ENCODE results near the gene AKR1C4. TPM values are rescaled to one million over a fixed set of nuclear protein-coding genes. Genes with fewer than 3 reads are reported as not detected.

Gene AKR1C4
- polyA plus RNA-seq, 2 donors = not detected

DNA sequence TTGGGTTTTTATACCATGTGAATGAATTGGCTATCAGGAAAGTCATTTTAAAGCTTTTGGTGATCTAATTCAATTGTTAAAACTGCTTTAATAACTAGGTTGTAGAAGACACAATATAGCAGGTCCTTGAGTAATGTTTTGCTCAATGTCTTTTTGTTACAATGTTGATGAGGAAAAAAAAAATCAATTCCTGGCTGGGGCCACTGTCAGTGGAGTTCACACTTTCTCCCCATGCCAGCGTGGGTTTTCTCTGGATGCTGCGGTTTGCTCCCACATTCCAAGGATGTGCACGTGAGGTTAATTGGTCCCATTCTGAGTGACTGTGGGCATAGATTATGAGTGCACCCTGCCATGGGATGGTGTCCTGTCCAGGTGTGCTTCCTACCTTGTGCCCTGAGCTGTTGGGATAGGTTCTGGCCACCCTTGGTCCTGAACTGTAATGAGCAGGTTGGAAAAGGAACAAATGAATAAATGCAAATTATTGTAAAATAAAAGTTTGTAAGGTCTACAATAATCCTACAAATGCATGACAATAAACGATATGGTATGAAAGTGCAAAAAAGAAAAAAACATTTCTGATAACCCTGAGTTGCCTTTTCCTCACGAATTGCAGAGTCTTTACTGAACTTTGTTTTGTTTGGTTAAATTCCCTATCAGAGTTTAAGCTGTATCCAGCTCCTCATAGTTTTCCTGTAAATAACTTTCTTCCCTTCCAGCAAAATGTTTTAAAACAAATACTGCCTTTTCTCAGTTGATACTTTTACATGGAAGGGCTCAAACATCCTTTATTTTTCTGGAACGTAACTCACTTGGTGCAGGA lies 62.7 kb downstream of the AKR1C4 start:
- Histone ChIP-seq H3K4me3 (ENCODE audit: low read depth in 1 of 2, low read length in 2 of 2) (no peak overlapping the region), H3K9me3 (ENCODE audit: control insufficient read depth in 2 of 2, insufficient read depth in 1 of 2, low read depth in 1 of 2, low read length in 1 of 2) (no peaks in the 10 kb centered on the region), H3K27me3 (ENCODE audit: control insufficient read depth in 1 of 2, insufficient read depth in 2 of 2, low read length in 2 of 2) (no peaks in the 10 kb centered on the region), H3K36me3 (ENCODE audit: control insufficient read depth in 2 of 2, insufficient read depth in 2 of 2, low read length in 1 of 2) (no peaks in the 10 kb centered on the region), H3K4me1 (ENCODE audit: control insufficient read depth in 2 of 2, insufficient read depth in 2 of 2, low read length in 1 of 2) (peaks cover 0 to 2% of the 10 kb centered on the region in 2 donors), H3K27ac (ENCODE audit: low read depth in 2 of 2, low read length in 1 of 2) (no peak overlapping the region)
- 77 to 86% methylated on average over 6 of the region's 6 CpGs for WGBS, 2 donors

DNA sequence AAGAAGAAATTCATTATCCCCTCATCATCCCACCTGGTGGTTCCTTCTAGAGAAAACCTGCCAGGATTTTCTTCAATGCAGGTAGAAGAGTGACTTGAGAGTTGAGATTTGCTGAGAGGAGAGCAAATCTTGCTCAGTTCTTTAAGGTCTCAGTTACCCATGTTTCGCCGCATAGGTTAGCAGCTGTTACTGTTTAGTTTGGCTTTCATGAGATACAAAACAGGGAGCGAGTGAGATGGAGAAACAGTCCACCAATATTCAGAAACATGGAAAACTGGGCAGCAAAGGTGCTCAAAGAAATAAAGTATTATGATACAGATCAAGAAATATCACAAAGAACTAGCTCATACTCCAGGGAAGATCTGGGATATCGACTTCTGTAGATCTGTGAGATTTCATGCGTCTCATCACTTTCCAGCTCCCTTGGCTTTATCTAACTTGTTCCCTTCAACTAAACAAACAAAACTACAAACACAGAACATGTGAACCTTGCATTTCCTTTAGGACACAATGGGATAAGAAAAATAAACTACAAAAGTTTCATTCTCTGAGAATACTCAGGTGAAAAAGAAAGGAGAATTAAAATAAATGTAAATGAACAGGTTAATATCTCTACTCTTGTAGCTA lies 63.4 kb downstream of the AKR1C4 start:
- peaks cover 0 to 2% of the 10 kb centered on the region in 2 donors for H3K4me1 ChIP-seq (ENCODE audit: control insufficient read depth in 2 of 2, insufficient read depth in 2 of 2, low read length in 1 of 2)
- no peaks in the 10 kb centered on the region for H3K9me3 ChIP-seq (ENCODE audit: control insufficient read depth in 2 of 2, insufficient read depth in 1 of 2, low read depth in 1 of 2, low read length in 1 of 2)
- H3K27me3 ChIP-seq (ENCODE audit: control insufficient read depth in 1 of 2, insufficient read depth in 2 of 2, low read length in 2 of 2) = no peaks in the 10 kb centered on the region
- no peaks in the 10 kb centered on the region for H3K36me3 ChIP-seq (ENCODE audit: control insufficient read depth in 2 of 2, insufficient read depth in 2 of 2, low read length in 1 of 2)
- 78 to 88% methylated on average over 5 of the region's 5 CpGs for WGBS, 2 donors
- no peak overlapping the region for H3K4me3 ChIP-seq (ENCODE audit: low read depth in 1 of 2, low read length in 2 of 2)
- no peak overlapping the region for H3K27ac ChIP-seq (ENCODE audit: low read depth in 2 of 2, low read length in 1 of 2)

DNA sequence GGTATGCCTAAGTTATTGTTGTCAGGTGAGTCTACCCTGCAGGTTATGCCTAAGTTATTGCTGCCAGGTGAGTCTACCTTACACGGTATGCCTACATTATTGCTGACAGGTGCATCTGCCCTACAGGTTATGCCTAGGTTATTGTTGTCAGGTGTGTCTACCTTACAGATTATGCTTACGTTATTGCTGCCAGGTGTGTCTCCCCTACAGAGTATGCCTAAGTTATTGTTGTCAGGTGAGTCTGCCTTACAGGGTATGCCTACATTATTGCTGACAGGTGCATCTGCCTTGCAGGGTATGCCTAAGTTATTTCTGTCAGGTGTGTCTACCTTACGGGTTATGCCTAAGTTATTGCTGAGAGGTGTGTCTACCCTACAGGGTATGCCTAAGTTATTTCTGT lies 64.2 kb downstream of the AKR1C4 start:
- Histone ChIP-seq H3K27me3 (ENCODE audit: control insufficient read depth in 1 of 2, insufficient read depth in 2 of 2, low read length in 2 of 2) (no peaks in the 10 kb centered on the region), H3K9me3 (ENCODE audit: control insufficient read depth in 2 of 2, insufficient read depth in 1 of 2, low read depth in 1 of 2, low read length in 1 of 2) (no peaks in the 10 kb centered on the region), H3K4me3 (ENCODE audit: low read depth in 1 of 2, low read length in 2 of 2) (no peak overlapping the region), H3K36me3 (ENCODE audit: control insufficient read depth in 2 of 2, insufficient read depth in 2 of 2, low read length in 1 of 2) (no peaks in the 10 kb centered on the region), H3K4me1 (ENCODE audit: control insufficient read depth in 2 of 2, insufficient read depth in 2 of 2, low read length in 1 of 2) (peaks cover 0 to 2% of the 10 kb centered on the region in 2 donors), H3K27ac (ENCODE audit: low read depth in 2 of 2, low read length in 1 of 2) (no peak overlapping the region)
- WGBS, 2 donors = 66 to 68% methylated on average over 3 of the region's 3 CpGs

DNA sequence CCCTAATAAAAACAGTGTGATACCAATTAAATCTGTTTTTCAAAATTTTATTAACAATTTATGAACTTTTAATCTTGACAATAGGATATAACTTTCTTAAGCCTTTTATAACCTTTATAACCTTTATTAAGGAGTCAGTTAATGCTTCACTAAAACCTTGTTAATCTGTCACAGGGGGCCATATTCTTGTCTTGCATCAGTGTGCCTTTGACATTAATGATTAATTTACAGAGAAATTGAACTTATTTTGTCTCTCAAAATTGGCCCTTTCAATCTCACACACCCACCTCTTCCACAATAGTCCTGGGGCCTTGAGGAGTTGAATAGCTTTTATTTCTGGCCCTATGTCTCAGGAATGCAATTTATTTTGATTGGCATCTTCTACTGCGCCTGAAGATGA lies 68.5 kb downstream of the AKR1C4 start:
- Histone ChIP-seq H3K36me3 (ENCODE audit: control insufficient read depth in 2 of 2, insufficient read depth in 2 of 2, low read length in 1 of 2) (no peaks in the 10 kb centered on the region), H3K4me3 (ENCODE audit: low read depth in 1 of 2, low read length in 2 of 2) (no peak overlapping the region), H3K4me1 (ENCODE audit: control insufficient read depth in 2 of 2, insufficient read depth in 2 of 2, low read length in 1 of 2) (peaks cover 0 to 2% of the 10 kb centered on the region in 2 donors), H3K27ac (ENCODE audit: low read depth in 2 of 2, low read length in 1 of 2) (no peak overlapping the region), H3K27me3 (ENCODE audit: control insufficient read depth in 1 of 2, insufficient read depth in 2 of 2, low read length in 2 of 2) (no peaks in the 10 kb centered on the region), H3K9me3 (ENCODE audit: control insufficient read depth in 2 of 2, insufficient read depth in 1 of 2, low read depth in 1 of 2, low read length in 1 of 2) (no peaks in the 10 kb centered on the region)
- 78 to 83% methylated on average over 1 of the region's 1 CpG for WGBS, 2 donors

DNA sequence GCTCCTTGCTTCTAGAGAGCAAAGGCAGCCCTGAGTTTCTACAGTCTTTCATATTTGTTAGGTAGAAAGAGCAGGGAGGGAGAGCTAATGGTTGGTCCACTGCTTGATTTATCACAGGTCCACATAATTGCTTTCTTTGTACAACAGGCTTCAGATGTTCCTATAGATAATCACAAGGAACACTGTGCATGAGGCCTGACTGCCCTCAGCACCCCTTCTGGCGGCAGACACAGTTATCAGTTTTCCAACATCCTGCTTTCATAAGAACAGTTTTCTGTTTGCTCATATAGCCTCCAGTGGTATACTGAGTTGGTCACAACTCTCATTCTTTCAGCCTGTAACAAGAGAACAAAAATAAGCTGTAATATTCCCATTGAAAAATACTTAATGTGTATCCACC lies 69.7 kb downstream of the AKR1C4 start:
- no peak overlapping the region for H3K27ac ChIP-seq (ENCODE audit: low read depth in 2 of 2, low read length in 1 of 2)
- H3K4me3 ChIP-seq (ENCODE audit: low read depth in 1 of 2, low read length in 2 of 2) = no peak overlapping the region
- 42% methylated on average over 1 of the region's 1 CpG for WGBS, 2 donors
- H3K4me1 ChIP-seq (ENCODE audit: control insufficient read depth in 2 of 2, insufficient read depth in 2 of 2, low read length in 1 of 2) = peaks cover 0 to 2% of the 10 kb centered on the region in 2 donors
- H3K9me3 ChIP-seq (ENCODE audit: control insufficient read depth in 2 of 2, insufficient read depth in 1 of 2, low read depth in 1 of 2, low read length in 1 of 2) = no peaks in the 10 kb centered on the region
- no peaks in the 10 kb centered on the region for H3K27me3 ChIP-seq (ENCODE audit: control insufficient read depth in 1 of 2, insufficient read depth in 2 of 2, low read length in 2 of 2)
- H3K36me3 ChIP-seq (ENCODE audit: control insufficient read depth in 2 of 2, insufficient read depth in 2 of 2, low read length in 1 of 2) = no peaks in the 10 kb centered on the region

DNA sequence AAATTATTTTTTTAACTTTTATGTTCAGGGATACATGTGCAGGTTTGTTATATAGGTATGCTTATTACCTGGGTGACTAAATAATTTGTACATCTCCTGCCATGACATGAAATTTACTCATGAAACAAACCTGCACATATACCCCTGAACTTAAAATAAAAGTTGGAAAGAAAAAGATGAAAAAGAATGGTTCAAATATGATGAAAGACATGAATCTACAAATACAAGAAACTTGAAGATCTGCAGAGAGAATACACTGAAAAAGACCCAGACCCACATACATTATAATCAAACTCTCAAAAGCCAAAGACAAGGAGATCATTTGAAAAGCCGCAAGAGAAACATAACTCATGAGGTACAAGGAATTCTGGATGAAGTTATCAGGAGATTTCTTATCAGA lies 70.2 kb downstream of the AKR1C4 start:
- peaks cover 0 to 2% of the 10 kb centered on the region in 2 donors for H3K4me1 ChIP-seq (ENCODE audit: control insufficient read depth in 2 of 2, insufficient read depth in 2 of 2, low read length in 1 of 2)
- H3K4me3 ChIP-seq (ENCODE audit: low read depth in 1 of 2, low read length in 2 of 2) = no peak overlapping the region
- no peak overlapping the region for H3K27ac ChIP-seq (ENCODE audit: low read depth in 2 of 2, low read length in 1 of 2)
- no peaks in the 10 kb centered on the region for H3K9me3 ChIP-seq (ENCODE audit: control insufficient read depth in 2 of 2, insufficient read depth in 1 of 2, low read depth in 1 of 2, low read length in 1 of 2)
- H3K36me3 ChIP-seq (ENCODE audit: control insufficient read depth in 2 of 2, insufficient read depth in 2 of 2, low read length in 1 of 2) = no peaks in the 10 kb centered on the region
- H3K27me3 ChIP-seq (ENCODE audit: control insufficient read depth in 1 of 2, insufficient read depth in 2 of 2, low read length in 2 of 2) = no peaks in the 10 kb centered on the region
- WGBS, 2 donors = 98 to 100% methylated on average over 1 of the region's 1 CpG

DNA sequence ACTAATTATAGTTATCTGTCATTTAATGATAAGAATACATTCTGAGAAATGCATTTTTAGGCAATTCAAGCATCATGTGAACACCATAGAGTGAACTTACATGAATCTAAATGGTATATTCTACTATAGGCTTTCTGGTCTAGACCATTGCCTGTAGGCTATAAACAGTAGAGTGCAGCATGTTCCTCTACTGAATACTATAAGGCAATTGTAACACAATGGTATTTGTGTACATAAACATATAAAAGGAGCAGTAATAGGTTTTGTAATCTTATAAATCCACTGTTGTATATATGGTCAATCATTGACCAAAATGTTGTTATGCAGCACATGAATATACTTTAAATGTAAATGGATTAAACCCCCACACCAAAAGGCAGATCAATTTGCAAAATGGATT lies 71.6 kb downstream of the AKR1C4 start:
- H3K9me3 ChIP-seq (ENCODE audit: control insufficient read depth in 2 of 2, insufficient read depth in 1 of 2, low read depth in 1 of 2, low read length in 1 of 2) = no peaks in the 10 kb centered on the region

More for the DNA sequence above, 71.6 kb downstream of the AKR1C4 start:
- Histone ChIP-seq H3K27ac (ENCODE audit: low read depth in 2 of 2, low read length in 1 of 2) (no peak overlapping the region), H3K4me3 (ENCODE audit: low read depth in 1 of 2, low read length in 2 of 2) (no peak overlapping the region), H3K4me1 (ENCODE audit: control insufficient read depth in 2 of 2, insufficient read depth in 2 of 2, low read length in 1 of 2) (no peaks in the 10 kb centered on the region), H3K36me3 (ENCODE audit: control insufficient read depth in 2 of 2, insufficient read depth in 2 of 2, low read length in 1 of 2) (no peaks in the 10 kb centered on the region), H3K27me3 (ENCODE audit: control insufficient read depth in 1 of 2, insufficient read depth in 2 of 2, low read length in 2 of 2) (no peaks in the 10 kb centered on the region)

Other genes starting within 250 kb of the AKR1C4 start
- 10 to 100 TPM; 18.5 to 97.1 TPM for gene AKR1C1, start 233.4 kb upstream of the AKR1C4 start, polyA plus RNA-seq
- gene AKR1C2, start 193.0 kb upstream of the AKR1C4 start, polyA plus RNA-seq = 100 to 1,000 TPM in 1 of 2 donors, 10 to 100 TPM in 1; 37.5 to 142 TPM
- gene AKR1C3, start 102.4 kb upstream of the AKR1C4 start, polyA plus RNA-seq = 10 to 100 TPM; 20.9 to 38.5 TPM
- not detected for gene AKR1C8, start 11.7 kb upstream of the AKR1C4 start, polyA plus RNA-seq
- not detected for gene UCN3, start 168.1 kb downstream of the AKR1C4 start, polyA plus RNA-seq
- under 1 TPM; 0.05 to 0.20 TPM for gene TUBAL3, start 208.0 kb downstream of the AKR1C4 start, polyA plus RNA-seq
- gene NET1, start 215.7 kb downstream of the AKR1C4 start, polyA plus RNA-seq = 10 to 100 TPM; 41.5 to 52.0 TPM

Data from esophagus (tissue), 2 donors.